Rectal smooth muscle tissue (tissue), 1 donor: ENCODE data around the gene HDAC10.

Experiments used
- H3K27ac ChIP-seq: one replicate; pipeline ENCODE4 v1.7.0; 2013; ENCODE audit warnings: low read depth, low read length, inconsistent platforms
- H3K27me3 ChIP-seq: one replicate; pipeline ENCODE4 v1.7.0; 2013; ENCODE audit warnings: low read length; ENCODE audit not compliant: control insufficient read depth, insufficient read depth
- H3K36me3 ChIP-seq: one replicate; pipeline ENCODE4 v1.7.0; 2013; ENCODE audit warnings: low read length; ENCODE audit not compliant: control insufficient read depth, insufficient read depth
- H3K4me1 ChIP-seq: one replicate; pipeline ENCODE4 v1.7.0; 2013; ENCODE audit warnings: low read length; ENCODE audit not compliant: control insufficient read depth, insufficient read depth
- H3K4me3 ChIP-seq: one replicate; pipeline ENCODE4 v1.7.0; 2013; ENCODE audit warnings: low read length
- H3K9ac ChIP-seq: one replicate; pipeline ENCODE4 v1.7.0; 2013; ENCODE audit warnings: low read length

The HDAC10 gene

GRCh38 chr22:50262973-50263617 lies 12.0 kb upstream of the HDAC10 start:
- Histone ChIP-seq H3K27ac (no peak overlapping the region), H3K4me1 (peaks cover 2% of the 10 kb centered on the region), H3K9ac (no peak overlapping the region), H3K27me3 (peaks cover 29% of the 10 kb centered on the region), H3K36me3 (no peaks in the 10 kb centered on the region), H3K4me3 (no peak overlapping the region)

- H3K4me1 ChIP-seq, result peaks cover 2% of the 10 kb centered on the region
- no peak overlapping the region for H3K9ac ChIP-seq
- H3K36me3 ChIP-seq, result no peaks in the 10 kb centered on the region
- H3K27ac ChIP-seq, result no peak overlapping the region
- peaks cover 29% of the 10 kb centered on the region for H3K27me3 ChIP-seq
- no peak overlapping the region for H3K4me3 ChIP-seq
Measured at GRCh38 chr22:50262460-50262911, 11.4 kb upstream of the HDAC10 start.

- H3K27ac ChIP-seq, result no peak within 1 kb of the TSS
- H3K4me3 ChIP-seq, result peak within 1 kb of the TSS; percentile 32
- H3K36me3 ChIP-seq, result no peaks in the 10 kb centered on the region
- peaks cover 29% of the 10 kb centered on the region for H3K27me3 ChIP-seq
- H3K4me1 ChIP-seq, result peaks cover under 1% of the 10 kb centered on the region
- H3K9ac ChIP-seq, result no peak within 1 kb of the TSS
Measured at GRCh38 chr22:50261615-50262459, 10.8 kb upstream of the HDAC10 start, which contains the start of gene MAPK12. MAPK12 (minus strand) TSS chr22:50261683; CDS start chr22:50261509, 174 bp downstream.

- Histone ChIP-seq H3K27me3 (peaks cover 31% of the 10 kb centered on the region), H3K9ac (no peak overlapping the region), H3K27ac (no peak overlapping the region), H3K4me1 (no peaks in the 10 kb centered on the region), H3K36me3 (no peaks in the 10 kb centered on the region), H3K4me3 (peak overlapping the region; percentile 32)
Measured at GRCh38 chr22:50260801-50261614, 9.9 kb upstream of the HDAC10 start.

GRCh38 chr22:50260434-50260800 lies 9.4 kb upstream of the HDAC10 start:
- H3K4me3 ChIP-seq, result peak overlapping the region; percentile 32
- no peak overlapping the region for H3K9ac ChIP-seq
- H3K36me3 ChIP-seq, result no peaks in the 10 kb centered on the region
- no peaks in the 10 kb centered on the region for H3K4me1 ChIP-seq
- H3K27me3 ChIP-seq, result peaks cover 31% of the 10 kb centered on the region
- no peak overlapping the region for H3K27ac ChIP-seq

GRCh38 chr22:50259302-50259701 lies 8.2 kb upstream of the HDAC10 start:
- Histone ChIP-seq H3K36me3 (no peaks in the 10 kb centered on the region), H3K4me1 (no peaks in the 10 kb centered on the region), H3K9ac (no peak overlapping the region), H3K27me3 (peaks cover 27% of the 10 kb centered on the region), H3K27ac (no peak overlapping the region), H3K4me3 (no peak overlapping the region)

- Histone ChIP-seq H3K27me3 (peaks cover 27% of the 10 kb centered on the region), H3K36me3 (no peaks in the 10 kb centered on the region)
Measured at GRCh38 chr22:50258361-50259292, 7.6 kb upstream of the HDAC10 start.

GRCh38 chr22:50257451-50258360 lies 6.6 kb upstream of the HDAC10 start:
- Histone ChIP-seq H3K36me3 (no peaks in the 10 kb centered on the region), H3K4me1 (no peaks in the 10 kb centered on the region), H3K4me3 (no peak overlapping the region), H3K9ac (no peak overlapping the region), H3K27me3 (peaks cover 19% of the 10 kb centered on the region), H3K27ac (no peak overlapping the region)

More at GRCh38 chr22:50258361-50259292, 7.6 kb upstream of the HDAC10 start:
- Histone ChIP-seq H3K9ac (no peak overlapping the region), H3K4me3 (no peak overlapping the region), H3K27ac (no peak overlapping the region), H3K4me1 (no peaks in the 10 kb centered on the region)

GRCh38 chr22:50257041-50257440 lies 6.0 kb upstream of the HDAC10 start:
- Histone ChIP-seq H3K27ac (no peak overlapping the region), H3K9ac (no peak overlapping the region), H3K4me1 (no peaks in the 10 kb centered on the region), H3K36me3 (no peaks in the 10 kb centered on the region), H3K4me3 (no peak overlapping the region), H3K27me3 (peaks cover 12% of the 10 kb centered on the region)

- H3K27ac ChIP-seq, result no peak overlapping the region
- H3K36me3 ChIP-seq, result no peaks in the 10 kb centered on the region
- no peaks in the 10 kb centered on the region for H3K4me1 ChIP-seq
- H3K4me3 ChIP-seq, result no peak overlapping the region
- H3K27me3 ChIP-seq, result peaks cover 10% of the 10 kb centered on the region
- no peak overlapping the region for H3K9ac ChIP-seq
Measured at GRCh38 chr22:50256258-50256862, 5.3 kb upstream of the HDAC10 start.
